Activated CD4-positive, CD25-positive, alpha-beta regulatory T cell (primary cell): ENCODE data around the gene FBXO27.
"Not testable (repeated sequence)": the region's sequence is repeated elsewhere in the genome, so short reads cannot be mapped to it uniquely, and the experiment has no call there.

Experiments used
- DNase-seq, 4 experiments: peaks; one replicate each; lab custom pipeline; 2025; lab: John Stamatoyannopoulos, UW

FBXO27 gene

DNA sequence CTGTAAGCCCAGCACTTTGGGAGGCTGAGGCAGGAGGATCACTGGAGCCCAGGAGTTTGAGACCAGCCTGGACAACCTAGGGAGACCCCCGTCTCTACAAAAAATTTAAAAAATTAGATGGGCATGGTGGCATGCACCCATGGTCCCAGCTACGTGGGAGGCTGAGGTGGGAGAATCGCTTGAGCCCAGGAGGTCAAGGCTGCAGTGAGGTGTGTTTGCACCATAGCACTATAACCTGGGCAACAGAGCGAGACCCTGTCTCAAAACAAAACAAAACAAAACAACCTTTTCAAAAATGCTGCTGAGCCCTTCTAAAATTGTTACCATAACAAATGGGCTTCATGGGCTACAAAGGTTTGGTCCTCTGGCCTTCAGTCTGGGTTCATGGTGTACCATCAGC is 43.7 kb downstream of the FBXO27 start:
- DNase-seq: not testable (repeated sequence)

DNA sequence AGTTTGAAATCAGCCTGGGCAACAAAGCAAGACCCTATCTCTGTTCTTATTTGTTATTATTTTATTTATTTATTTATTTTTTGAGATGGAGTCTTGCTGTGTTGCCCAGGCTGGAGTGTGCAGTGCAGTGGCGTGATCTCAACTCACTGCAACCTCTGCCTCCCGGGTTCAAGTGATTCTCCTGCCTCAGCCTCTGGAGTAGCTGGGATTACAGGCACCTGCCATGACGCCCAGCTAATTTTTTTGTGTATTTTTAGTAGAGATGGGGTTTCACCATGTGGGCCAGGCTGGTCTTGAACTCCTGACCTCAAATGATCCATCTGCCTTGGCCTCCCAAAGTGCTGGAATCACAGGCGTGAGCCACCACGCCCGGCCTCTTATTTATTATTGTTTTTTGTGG is 44.6 kb downstream of the FBXO27 start:
- DNase-seq: not testable (repeated sequence)

DNA sequence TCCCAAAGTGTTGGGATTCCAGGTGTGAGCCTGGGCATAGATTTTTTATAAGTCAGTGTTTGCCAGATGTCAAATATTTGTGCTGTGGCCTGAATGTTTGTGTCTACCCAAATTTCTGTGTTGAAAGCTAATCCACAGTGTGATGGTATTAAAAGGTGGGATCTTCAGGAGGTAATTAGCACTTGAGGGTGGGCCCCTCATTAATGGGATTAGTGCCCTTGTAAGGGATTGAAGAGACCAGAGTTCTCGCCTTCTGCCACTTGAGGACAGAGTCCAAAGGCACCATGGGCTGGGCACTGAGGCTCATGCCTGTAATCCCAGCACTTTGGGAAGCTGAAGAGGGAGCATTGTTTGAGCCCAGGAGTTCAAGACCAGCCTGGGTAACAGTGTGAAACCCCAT is 47.1 kb downstream of the FBXO27 start:
- no peak for DNase-seq

DNA sequence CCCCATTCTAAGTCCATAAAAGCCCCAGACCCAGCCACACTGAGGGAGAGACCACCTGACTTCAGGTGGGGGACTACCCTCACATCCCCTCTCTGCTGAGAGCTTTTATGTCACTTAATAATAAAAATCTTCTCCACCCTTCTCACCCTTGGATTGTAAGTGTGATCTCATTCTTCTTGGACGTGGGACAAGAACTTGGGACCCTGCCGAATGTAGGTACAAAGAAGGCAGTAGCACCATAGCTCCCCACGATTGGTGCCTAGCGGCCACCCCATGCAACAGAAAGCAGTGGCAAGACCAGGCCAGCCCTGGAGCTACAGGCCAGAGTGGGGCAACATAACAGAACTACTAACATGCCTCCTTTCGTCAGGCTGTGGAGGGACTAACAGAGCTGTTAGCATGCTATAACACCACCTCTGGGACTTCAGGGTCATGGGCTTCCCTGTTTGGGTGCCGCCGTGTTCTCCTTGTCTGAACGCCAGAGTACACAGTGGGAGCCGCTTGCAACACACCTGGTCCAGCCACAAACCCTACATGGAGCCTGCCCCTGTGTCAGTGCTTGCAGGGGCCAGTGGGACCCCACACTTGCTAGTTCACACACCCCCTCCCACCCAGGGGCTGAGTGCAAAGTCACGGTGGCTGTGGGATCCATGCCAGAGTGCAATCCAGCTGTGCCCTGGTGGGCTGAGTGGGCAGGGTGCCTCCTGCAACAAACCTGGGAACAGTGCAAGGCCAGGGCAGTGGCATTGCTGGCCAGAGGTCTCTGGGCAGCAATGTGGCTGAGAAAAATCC is 51.6 kb downstream of the FBXO27 start:
- DNase-seq: no peak

DNA sequence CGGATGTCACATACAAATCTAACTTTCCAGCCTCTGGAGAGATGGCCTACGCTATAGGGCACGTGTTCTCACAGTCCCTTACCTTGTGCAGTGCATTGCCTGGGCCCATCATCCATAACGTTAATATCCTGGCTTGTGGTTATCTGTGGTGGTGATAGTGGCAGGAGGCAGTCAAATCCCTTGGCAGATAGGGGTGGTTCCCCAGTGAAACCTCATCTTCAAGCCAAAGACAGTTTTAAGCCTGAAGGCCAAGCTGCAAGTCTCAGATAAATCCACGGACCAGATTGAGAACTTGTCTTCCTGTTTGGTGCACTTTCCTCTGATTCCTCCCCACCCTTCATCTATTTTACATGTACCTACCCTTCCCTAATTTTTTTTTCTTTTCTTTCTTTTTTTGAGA is 52.5 kb downstream of the FBXO27 start:
- DNase-seq: no peak

DNA sequence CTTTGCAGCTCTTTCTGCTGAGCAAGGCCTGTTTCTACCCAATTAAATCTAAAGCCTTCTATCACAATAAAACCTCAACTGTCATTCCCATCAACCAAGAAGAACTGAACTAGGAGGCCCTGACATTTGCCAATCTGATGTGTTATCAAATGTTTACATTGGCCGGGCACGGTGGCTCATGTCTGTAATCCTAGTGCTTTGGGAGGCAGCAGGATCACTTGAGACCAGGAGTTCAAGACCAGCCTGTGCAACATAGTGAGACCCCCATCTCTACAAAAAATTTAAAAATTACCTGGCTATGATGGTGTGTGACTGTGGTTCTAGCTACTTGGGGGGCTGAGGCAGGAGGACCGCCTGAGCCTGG is 54.0 kb downstream of the FBXO27 start:
- DNase-seq: no peak

DNA sequence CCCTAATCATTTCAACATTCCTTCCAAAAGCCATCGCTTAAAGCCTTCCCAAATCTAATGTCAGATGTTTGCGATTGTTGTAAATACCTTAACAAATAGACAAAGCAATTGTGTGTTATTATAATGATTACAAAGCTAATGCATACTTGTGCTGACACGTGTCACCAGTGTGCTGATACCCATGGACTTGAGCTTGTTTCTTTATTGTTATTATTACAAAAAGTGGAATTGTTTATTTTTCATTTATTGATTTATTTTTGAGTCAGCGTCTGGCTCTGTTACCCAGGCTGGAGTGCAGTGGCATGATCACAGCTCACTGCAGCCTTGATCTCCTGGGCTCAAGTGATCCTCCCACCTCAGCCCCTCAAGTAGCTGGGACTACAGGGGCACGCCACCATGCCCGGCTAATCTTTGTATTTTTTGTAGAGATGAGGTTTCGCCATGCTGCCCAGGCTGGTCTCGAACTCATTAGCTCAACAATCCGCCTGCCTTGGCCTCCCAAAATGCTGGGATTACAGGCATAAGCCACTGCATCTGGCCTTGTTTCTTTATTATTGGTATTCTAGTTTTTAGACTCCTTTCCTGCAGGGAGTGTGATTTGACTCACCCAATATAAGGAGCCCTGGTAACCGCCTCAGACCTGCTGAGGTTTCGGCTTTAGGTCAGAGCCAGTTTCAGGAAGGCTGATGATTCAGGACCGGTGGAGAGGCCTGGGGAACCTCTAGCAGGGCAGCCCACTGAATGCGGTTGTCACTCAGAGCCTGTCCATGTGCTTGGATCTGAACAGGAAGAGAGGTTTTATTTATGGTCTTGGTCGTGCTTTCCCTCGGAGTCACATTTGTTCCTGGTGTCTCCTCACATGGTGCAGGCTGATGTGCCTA is 54.7 kb downstream of the FBXO27 start:
- DNase-seq: no peak

DNA sequence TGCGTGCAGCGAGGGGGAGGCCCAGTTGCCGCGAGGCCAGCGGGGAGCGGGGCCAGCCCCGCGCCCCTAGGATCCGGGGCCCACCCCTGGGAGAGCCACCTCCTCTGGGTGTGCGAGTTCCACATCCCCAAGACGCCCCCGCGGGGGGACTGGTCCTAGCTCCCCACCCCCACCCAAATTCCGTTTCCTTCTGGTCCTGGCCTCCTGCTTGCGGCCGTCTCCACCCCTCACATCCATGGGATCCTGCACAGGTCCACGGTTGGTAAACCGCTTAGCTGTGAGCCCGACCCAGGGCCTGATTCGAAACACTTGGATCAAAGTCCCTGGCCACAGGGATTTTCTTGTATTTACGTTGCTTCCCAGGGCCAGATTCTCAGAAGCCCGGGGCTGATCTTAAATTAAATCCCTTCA is 56.5 kb downstream of the FBXO27 start:
- DNase-seq: no peak

DNA sequence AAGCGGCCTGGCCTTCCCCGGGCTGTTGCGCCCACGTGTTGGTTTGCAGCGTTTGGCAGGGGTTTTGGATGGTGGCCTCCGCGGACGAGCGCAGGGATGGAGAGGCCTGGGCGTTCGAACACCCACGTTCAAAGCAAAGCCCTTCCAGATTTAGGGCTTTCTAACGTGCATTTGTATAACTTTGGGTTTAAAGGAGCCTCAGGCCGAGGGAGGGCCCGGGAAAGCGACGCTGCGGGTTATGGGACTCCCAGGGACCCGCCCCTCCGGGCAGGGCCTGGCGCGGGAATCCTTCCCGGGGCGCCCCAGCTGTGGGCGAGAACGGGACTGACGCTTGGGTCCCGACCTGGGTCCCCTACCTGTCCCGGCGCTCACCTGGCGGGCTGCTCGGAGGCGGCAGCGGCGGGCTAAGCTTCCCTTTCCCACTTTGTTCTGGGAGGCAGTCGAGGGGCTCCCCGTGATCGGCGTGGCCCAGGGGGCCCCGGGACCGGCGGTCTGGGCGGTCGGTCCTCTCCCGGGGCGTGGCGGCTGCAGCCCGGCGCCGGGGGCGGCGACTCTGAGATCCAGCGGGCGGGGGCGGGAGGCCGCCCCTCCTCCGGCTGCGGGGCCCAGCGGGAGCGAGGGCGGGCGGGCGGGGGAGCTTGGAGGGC is 57.0 kb downstream of the FBXO27 start, which contains the start of gene FBXO17:
Gene FBXO17 (minus strand): TSS at position 529 of the 647 bp plus-strand sequence. CDS start 25,423 bp downstream, outside the sequence.
- DNase-seq: no peak

DNA sequence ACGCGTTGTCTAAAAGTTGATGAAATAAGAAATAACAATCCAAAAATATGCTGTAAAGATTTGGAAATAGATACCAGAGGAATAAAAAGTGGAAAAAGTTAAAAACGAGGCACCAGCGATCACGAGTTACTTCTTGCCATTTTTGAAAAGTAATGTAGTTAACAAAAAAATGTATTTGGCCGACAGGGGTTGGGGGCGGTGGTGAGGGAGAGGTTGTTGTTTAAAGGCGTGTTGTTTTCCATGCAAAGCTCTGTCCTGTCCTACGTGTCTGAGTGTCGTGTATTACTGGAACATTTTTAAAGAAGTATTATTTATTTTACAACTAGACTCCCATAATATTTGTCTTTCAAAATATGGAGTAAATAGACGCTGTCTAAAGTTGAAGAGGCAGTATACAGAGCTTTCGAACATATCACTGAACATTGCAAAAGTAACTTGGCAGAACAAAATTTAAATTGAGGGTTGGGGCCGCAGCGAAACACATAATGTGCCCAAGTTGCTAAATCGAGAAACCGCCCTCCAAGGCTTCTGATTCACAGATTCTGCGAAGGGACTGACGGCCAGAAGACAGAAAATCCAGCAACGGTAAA is 57.6 kb downstream of the FBXO27 start:
- DNase-seq: no peak
